ENCODE data around the gene CALML6. TPM values are rescaled to one million over a fixed set of nuclear protein-coding genes. Genes with fewer than 3 reads are reported as not detected.

CALML6 gene
- total and polyA plus RNA-seq, 2 of the 4 experiments (the other 2 are of a cell fraction): 0.91 TPM; not detected in 1

DNA sequence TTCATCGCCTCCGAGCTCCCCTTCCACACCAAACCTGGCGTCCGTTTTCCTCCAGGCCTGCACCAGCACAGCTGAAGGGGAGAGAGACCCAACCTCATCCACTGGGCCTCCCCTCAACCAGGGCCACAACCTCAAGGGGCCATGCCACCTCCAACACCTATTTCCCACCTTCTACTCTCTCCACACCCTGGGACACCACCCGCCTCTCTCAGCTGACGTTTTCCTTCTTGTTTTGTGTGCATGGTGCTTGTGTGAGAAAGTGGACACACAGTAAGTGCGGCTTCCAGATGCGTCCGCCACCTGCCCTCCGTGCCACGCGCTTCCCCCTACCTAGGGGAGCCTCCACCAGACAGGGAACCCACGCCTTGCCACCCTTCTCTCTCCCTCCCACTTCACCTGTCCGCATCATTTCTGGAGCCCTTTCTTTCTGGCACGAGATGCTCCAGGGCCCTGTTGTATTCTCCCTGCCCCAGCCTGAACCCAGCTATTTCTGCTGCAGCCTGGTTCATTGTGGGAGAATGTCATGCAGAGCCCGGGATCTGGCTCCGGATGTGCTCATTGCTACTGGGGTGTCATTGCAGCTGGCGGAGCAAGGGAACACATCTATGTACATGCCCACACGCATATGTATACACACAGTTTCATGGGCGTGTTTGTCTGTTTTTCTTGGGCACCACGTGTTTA, 22.8 kb upstream of the CALML6 start (continued):
- no peak for TF ChIP-seq RFX5 (IDR thresholded peaks at IDR 0.05; ENCODE audit: low read depth, low read length)

DNA sequence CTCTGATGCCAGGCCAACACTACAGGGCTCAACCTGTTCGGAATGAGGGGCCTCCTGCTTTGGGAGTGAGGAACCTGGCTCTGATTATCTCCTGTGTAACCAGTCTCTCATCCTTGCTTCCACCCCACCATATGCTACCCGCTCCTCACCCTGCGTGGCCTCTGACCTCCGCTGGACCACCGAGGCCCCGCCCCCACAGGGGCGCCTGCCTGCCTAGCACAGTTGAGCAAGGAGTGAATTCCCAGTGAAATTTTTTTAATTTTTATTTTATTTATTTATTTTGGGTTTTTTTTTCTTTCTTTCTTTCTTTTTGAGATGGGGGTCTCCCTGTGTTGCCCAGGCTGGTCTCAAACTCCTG, 22.3 kb upstream of the CALML6 start:
- no peak overlapping the region for H2AK5ac ChIP-seq (ENCODE audit: low read depth, low read length)
- no peak overlapping the region for H3K23ac ChIP-seq (ENCODE audit: low read depth, low read length)
- H2AFZ ChIP-seq (replicated peaks; ENCODE audit: low read length, poor library complexity): no peak overlapping the region
- no peak overlapping the region for H3K4me2 ChIP-seq (ENCODE audit: low read depth, low read length)
- H4K91ac ChIP-seq (ENCODE audit: insufficient read depth, low read depth, low read length): no peak overlapping the region
- no peak overlapping the region for H3K9ac ChIP-seq (ENCODE audit: low read depth, low read length)
- no peak overlapping the region for H2BK20ac ChIP-seq (ENCODE audit: low read depth, low read length)
- peaks cover 11% of the 10 kb centered on the region for H3K4me1 ChIP-seq (ENCODE audit: control insufficient read depth, insufficient read depth, low read length)
- no peak for DNase-seq
- no TSS peak for BruUV-seq (replicated peaks)
- no peak for TF ChIP-seq MXI1 (IDR thresholded peaks at IDR 0.05; ENCODE audit: borderline replicate concordance, low read depth, low read length)
- TF ChIP-seq MAZ (IDR thresholded peaks at IDR 0.05; ENCODE audit: borderline replicate concordance, low read depth, low read length): no peak
- TF ChIP-seq RFX5 (IDR thresholded peaks at IDR 0.05; ENCODE audit: low read depth, low read length): no peak
- no peak for TF ChIP-seq RAD21 (IDR thresholded peaks at IDR 0.05; ENCODE audit: low read length)
- TF ChIP-seq CHD1 (IDR thresholded peaks at IDR 0.05; ENCODE audit: low read depth, low read length): no peak
- TF ChIP-seq FOS (IDR thresholded peaks at IDR 0.05; ENCODE audit: low read depth, low read length): no peak
- no peak for TF ChIP-seq SMC3 (IDR thresholded peaks at IDR 0.05; ENCODE audit: low read depth, low read length)
- TF ChIP-seq CEBPB (IDR thresholded peaks at IDR 0.05; ENCODE audit: low read depth, low read length): no peak
- no peak for TF ChIP-seq BHLHE40 (IDR thresholded peaks at IDR 0.05; ENCODE audit: low read depth, low read length)
- no peak for TF ChIP-seq POLR2A (IDR thresholded peaks at IDR 0.05; ENCODE audit: low read depth, low read length)
- TF ChIP-seq NFE2L2 (IDR thresholded peaks at IDR 0.05; ENCODE audit: low read depth, low read length): no peak
- TF ChIP-seq RCOR1 (IDR thresholded peaks at IDR 0.05; ENCODE audit: insufficient replicate concordance, low read length): no peak
- H3K9me1 ChIP-seq (ENCODE audit: insufficient read depth, low read length): peaks cover 2% of the 10 kb centered on the region; the same call in 1 of the 2 replicates
- dilution Hi-C loops (cut with HindIII; ENCODE audit: low sequenced_read_pairs, unreplicated experiment) (no loop called here), intact Hi-C loops (cut with micrococcal nuclease) (no loop called here), in situ Hi-C loops (cut with MboI; ENCODE audit: low sequenced_read_pairs) (no loop called here)
- H3K27me3 ChIP-seq (ENCODE audit: control insufficient read depth, insufficient read depth, low read length): no peaks in the 10 kb centered on the region
- no peak overlapping the region for H3K4ac ChIP-seq (ENCODE audit: low read depth, low read length)
- no peak for ATAC-seq (ENCODE audit: low read depth)
- no peak overlapping the region for H2BK15ac ChIP-seq (ENCODE audit: low read depth, low read length)
- H4K8ac ChIP-seq (ENCODE audit: low read depth in 2 of 2, low read length in 2 of 2): no peak overlapping the region
- H2BK120ac ChIP-seq (ENCODE audit: low read depth, low read length): no peak overlapping the region
- H4K5ac ChIP-seq (ENCODE audit: low read depth, low read length): no peak overlapping the region
- POLR2A ChIA-PET (ENCODE audit: unreplicated experiment): no interaction called here
- no CpG with 5 or more reads among the region's 7 CpGs for WGBS, 2 experiments (ENCODE audit: extremely low coverage in 2 of 2, insufficient read length in 1 of 2)
- H2AK9ac ChIP-seq (replicated peaks; ENCODE audit: low read depth, low read length, poor library complexity): peak overlapping the region; percentile 91
- H3K4me3 ChIP-seq (ENCODE audit: insufficient read depth, low read depth, low read length): no peak overlapping the region
- H4K20me1 ChIP-seq (ENCODE audit: insufficient read depth, low read length): peaks cover 23% of the 10 kb centered on the region
- H3K56ac ChIP-seq (ENCODE audit: extremely low read depth, insufficient read depth, low read length): no peak overlapping the region
- CTCF ChIA-PET: no interaction called here
- no peak overlapping the region for H3K27ac ChIP-seq (ENCODE audit: insufficient read depth, low read length)
- no peak overlapping the region for H3K14ac ChIP-seq (replicated peaks; ENCODE audit: low read depth, low read length)
- no peak overlapping the region for H3K18ac ChIP-seq (ENCODE audit: low read depth, low read length)
- peaks cover 13 to 21% of the 10 kb centered on the region in 2 experiments for H3K79me1 ChIP-seq (ENCODE audit: low read depth in 1 of 2, low read length in 2 of 2)
- H3K9me3 ChIP-seq (ENCODE audit: control insufficient read depth, insufficient read depth, low read length): no peaks in the 10 kb centered on the region
- H3K36me3 ChIP-seq (ENCODE audit: control insufficient read depth, insufficient read depth, low read length): no peaks in the 10 kb centered on the region
- no peak overlapping the region for H2BK5ac ChIP-seq (ENCODE audit: low read depth, low read length, poor library complexity, severe bottlenecking)

Measured in IMR-90 (cell line).